ENCODE data around the gene GLI3. TPM values are rescaled to one million over a fixed set of nuclear protein-coding genes. Genes with fewer than 3 reads are reported as not detected.

GLI3 gene
- total RNA-seq, 2 donors from 2014 or later, result 9.2 to 14.7 TPM

GRCh38 chr7:42240416-42240815 is 3.4 kb upstream of the GLI3 start:
- no peak for DNase-seq (ENCODE audit: low spot score)
- H3K27ac ChIP-seq, result no peak overlapping the region
- WGBS, result 64% methylated on average over 2 of the region's 2 CpGs

GRCh38 chr7:42238709-42239366 is 1.8 kb upstream of the GLI3 start:
- no peak for DNase-seq (ENCODE audit: low spot score)
- H3K27me3 ChIP-seq (replicated peaks; ENCODE audit: insufficient read depth), result no peaks in the 10 kb centered on the region
- no peaks in the 10 kb centered on the region for H3K9me3 ChIP-seq
- no peaks in the 10 kb centered on the region for H3K36me3 ChIP-seq
- H3K4me3 ChIP-seq, result no peak overlapping the region
- H3K27ac ChIP-seq, result peak overlapping the region; percentile 87
- no peaks in the 10 kb centered on the region for H3K4me1 ChIP-seq (replicated peaks)
- 67% methylated on average over 15 of the region's 15 CpGs for WGBS
- intact Hi-C loops (cut with DNase I), result loop anchor here (5.0 to 10.0 kb wide), 5 partner anchors 67 to 456 kb away; no protein-coding TSS in a partner anchor
- TF ChIP-seq POLR2A (IDR thresholded peaks at IDR 0.05), result no peak
- TF ChIP-seq POLR2AphosphoS5 (IDR thresholded peaks at IDR 0.05), result no peak
- TF ChIP-seq, protein P1, sequence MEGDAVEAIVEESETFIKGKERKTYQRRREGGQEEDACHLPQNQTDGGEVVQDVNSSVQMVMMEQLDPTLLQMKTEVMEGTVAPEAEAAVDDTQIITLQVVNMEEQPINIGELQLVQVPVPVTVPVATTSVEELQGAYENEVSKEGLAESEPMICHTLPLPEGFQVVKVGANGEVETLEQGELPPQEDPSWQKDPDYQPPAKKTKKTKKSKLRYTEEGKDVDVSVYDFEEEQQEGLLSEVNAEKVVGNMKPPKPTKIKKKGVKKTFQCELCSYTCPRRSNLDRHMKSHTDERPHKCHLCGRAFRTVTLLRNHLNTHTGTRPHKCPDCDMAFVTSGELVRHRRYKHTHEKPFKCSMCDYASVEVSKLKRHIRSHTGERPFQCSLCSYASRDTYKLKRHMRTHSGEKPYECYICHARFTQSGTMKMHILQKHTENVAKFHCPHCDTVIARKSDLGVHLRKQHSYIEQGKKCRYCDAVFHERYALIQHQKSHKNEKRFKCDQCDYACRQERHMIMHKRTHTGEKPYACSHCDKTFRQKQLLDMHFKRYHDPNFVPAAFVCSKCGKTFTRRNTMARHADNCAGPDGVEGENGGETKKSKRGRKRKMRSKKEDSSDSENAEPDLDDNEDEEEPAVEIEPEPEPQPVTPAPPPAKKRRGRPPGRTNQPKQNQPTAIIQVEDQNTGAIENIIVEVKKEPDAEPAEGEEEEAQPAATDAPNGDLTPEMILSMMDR (IDR thresholded peaks at IDR 0.05), result no peak

More at GRCh38 chr7:42240416-42240815, 3.4 kb upstream of the GLI3 start:
- no peaks in the 10 kb centered on the region for H3K36me3 ChIP-seq
- H3K4me1 ChIP-seq (replicated peaks), result no peaks in the 10 kb centered on the region
- no peaks in the 10 kb centered on the region for H3K9me3 ChIP-seq
- no peak for TF ChIP-seq POLR2AphosphoS5 (IDR thresholded peaks at IDR 0.05)
- TF ChIP-seq, protein P1 (IDR thresholded peaks at IDR 0.05), result no peak
- no peak for TF ChIP-seq POLR2A (IDR thresholded peaks at IDR 0.05)
- H3K27me3 ChIP-seq (replicated peaks; ENCODE audit: insufficient read depth), result no peaks in the 10 kb centered on the region
- no peak overlapping the region for H3K4me3 ChIP-seq
- intact Hi-C loops (cut with DNase I), result no loop called here

GRCh38 chr7:42237811-42238541 is 967 bp upstream of the GLI3 start:
- Histone ChIP-seq H3K4me1 (replicated peaks) (peaks cover 3% of the 10 kb centered on the region), H3K27me3 (replicated peaks; ENCODE audit: insufficient read depth) (no peaks in the 10 kb centered on the region), H3K4me3 (peak overlapping the region; percentile 66 to 70), H3K9me3 (no peaks in the 10 kb centered on the region), H3K27ac (peak overlapping the region; percentile 87), H3K36me3 (no peaks in the 10 kb centered on the region)
- peak; percentile 53 for DNase-seq (ENCODE audit: low spot score)
- intact Hi-C loops (cut with DNase I), result loop anchor here (5.0 to 10.0 kb wide), 5 partner anchors 66 to 457 kb away; no protein-coding TSS in a partner anchor
- 2% methylated on average over 63 of the region's 66 CpGs for WGBS
- TF ChIP-seq POLR2A (IDR thresholded peaks at IDR 0.05), result no peak
- no peak for TF ChIP-seq POLR2AphosphoS5 (IDR thresholded peaks at IDR 0.05)
- TF ChIP-seq, protein P1 (IDR thresholded peaks at IDR 0.05), result no peak

GRCh38 chr7:42236266-42236975 is 588 bp downstream of the GLI3 start:
- H3K27ac ChIP-seq, result peak overlapping the region; percentile 83 to 87
- WGBS, result under 1% methylated on average over 72 of the region's 76 CpGs
- peak overlapping the region; percentile 66 to 70 for H3K4me3 ChIP-seq
- intact Hi-C loops (cut with DNase I), result loop anchor here (5.0 to 10.0 kb wide), 5 partner anchors 64 to 458 kb away; no protein-coding TSS in a partner anchor
- DNase-seq (ENCODE audit: low spot score), result peak; percentile 48
- H3K9me3 ChIP-seq, result no peaks in the 10 kb centered on the region
- TF ChIP-seq, protein P1 (IDR thresholded peaks at IDR 0.05), result peak in 1 of 4 experiments; percentile 13
- TF ChIP-seq POLR2AphosphoS5 (IDR thresholded peaks at IDR 0.05) (peak; percentile 3), POLR2A (IDR thresholded peaks at IDR 0.05) (peak; percentile 73)
- no peaks in the 10 kb centered on the region for H3K27me3 ChIP-seq (replicated peaks; ENCODE audit: insufficient read depth)
- H3K36me3 ChIP-seq, result no peaks in the 10 kb centered on the region
- peaks cover 7% of the 10 kb centered on the region for H3K4me1 ChIP-seq (replicated peaks)
